ENCODE data around the gene LRRC43.

The LRRC43 gene

GRCh38 chr12:122182887-122183587, at the start of gene LRRC43:
TSS of gene LRRC43 (plus strand) at chr12:122183123. CDS start at chr12:122183145, 22 bp downstream.
- DNase-seq (ENCODE audit: low read depth in 2 of 2, low spot score in 1 of 2) = no peak

DNA sequence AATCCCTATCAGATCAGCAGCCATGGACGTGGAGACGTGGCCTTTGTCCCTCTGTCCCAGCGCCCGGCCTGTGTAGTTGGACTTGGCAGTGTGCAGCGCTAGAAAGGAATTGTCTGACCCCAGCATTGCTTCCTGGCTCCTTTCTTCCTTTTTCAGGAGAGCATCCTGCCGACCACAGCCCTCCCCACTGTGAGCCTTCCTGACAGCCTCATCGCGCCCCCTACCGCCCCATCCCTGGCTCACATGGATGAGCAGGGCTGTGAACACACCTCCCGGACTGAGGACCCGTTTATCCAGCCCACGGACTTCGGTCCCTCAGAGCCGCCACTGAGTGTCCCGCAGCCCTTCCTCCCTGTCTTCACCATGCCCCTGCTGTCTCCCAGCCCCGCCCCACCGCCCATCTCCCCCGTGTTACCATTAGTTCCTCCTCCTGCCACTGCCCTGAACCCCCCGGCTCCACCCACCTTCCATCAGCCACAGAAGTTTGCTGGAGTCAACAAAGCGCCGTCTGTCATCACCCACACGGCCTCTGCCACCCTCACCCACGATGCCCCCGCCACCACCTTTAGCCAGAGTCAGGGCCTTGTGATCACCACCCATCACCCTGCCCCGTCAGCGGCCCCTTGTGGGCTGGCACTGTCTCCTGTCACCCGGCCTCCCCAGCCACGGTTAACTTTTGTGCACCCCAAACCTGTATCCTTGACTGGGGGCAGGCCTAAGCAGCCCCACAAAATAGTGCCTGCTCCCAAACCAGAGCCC, 49.6 kb upstream of the LRRC43 start:
- DNase-seq (ENCODE audit: low read depth in 2 of 2, low spot score in 1 of 2) = no peak

DNA sequence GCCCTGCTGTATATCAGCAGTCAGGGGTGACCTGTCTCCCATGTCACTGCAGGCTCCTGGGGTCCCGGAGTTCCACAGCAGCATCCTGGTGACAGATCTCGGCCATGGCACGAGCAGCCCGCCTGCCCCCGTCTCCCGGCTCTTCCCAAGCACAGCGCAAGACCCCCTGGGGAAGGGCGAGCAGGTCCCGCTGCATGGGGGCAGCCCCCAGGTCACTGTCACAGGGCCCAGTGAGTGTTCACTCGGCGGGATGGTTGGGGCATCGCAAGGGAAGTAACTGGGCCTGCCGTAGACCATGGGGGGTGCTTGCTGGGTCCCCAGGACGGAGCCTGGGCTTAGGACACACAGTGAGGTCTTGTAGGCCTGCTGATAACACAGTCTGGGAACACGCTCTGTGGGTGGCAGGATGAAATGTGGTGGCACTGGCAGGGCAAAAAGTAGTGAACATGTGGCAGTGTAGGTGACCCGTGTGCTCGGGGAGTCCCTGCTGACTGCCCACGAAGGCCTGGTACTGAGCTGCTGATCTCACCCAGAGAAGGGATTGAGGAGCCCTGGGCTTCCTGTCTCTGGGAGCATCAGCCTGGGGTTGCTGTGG, 47.4 kb upstream of the LRRC43 start:
- DNase-seq (ENCODE audit: low read depth in 2 of 2, low spot score in 1 of 2) = no peak

DNA sequence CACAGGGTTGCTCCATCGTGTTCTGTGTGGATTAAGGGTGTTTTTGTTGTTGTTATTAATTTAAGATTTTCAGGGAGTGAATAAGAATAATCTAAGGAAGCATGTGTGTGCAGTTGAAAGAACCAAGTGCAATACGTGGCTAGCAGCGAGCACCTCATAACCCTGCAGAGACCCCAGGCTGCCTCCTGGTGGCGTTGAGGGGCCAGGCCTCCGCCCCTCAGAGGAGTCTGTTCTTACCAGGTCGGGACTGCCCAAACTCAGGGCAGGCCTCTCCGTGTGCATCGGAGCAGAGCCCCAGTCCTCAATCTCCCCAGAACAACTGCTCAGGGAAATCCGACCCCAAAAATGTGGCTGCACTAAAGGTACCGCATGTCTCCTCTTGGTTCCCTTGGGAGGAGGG, 45.7 kb upstream of the LRRC43 start:
- DNase-seq (ENCODE audit: low read depth in 2 of 2, low spot score in 1 of 2) = no peak

DNA sequence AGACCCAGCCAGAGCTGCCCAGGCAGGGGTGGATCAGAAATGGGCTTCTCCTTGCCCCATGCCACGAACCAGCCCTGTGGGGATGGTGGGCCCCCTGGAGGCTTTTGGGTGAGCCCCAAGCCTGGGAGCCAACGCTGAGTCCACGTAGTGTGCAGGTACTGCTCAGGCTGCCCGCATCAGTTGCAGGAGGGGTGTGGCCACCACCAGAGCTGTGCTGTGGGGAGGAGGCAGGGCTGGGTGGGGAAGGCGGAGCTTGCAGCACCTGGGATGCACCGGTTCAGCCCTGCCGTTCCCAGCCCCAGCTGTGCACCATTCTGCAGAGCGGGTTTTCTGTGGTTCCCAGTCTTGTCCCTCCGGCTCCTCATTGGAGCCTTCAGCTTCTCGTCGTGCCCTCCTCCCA, 45.2 kb upstream of the LRRC43 start:
- DNase-seq (ENCODE audit: low read depth in 2 of 2, low spot score in 1 of 2) = no peak

DNA sequence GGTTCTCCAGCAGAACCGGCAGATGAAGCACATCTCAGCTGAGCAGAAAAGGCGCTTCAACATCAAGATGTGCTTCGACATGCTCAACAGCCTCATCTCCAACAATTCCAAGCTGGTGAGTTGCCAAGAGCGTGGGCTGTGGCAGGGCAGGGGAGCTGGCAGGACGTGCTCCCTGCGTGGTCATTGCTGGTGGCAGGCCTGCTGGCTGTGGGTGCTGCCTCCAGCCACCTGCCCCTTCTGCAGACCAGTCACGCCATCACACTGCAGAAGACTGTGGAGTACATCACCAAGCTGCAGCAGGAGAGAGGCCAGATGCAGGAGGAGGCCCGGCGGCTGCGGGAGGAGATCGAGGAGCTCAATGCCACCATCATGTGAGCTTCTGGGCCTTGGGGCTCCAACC, 44.7 kb upstream of the LRRC43 start:
- DNase-seq (ENCODE audit: low read depth in 2 of 2, low spot score in 1 of 2) = no peak

DNA sequence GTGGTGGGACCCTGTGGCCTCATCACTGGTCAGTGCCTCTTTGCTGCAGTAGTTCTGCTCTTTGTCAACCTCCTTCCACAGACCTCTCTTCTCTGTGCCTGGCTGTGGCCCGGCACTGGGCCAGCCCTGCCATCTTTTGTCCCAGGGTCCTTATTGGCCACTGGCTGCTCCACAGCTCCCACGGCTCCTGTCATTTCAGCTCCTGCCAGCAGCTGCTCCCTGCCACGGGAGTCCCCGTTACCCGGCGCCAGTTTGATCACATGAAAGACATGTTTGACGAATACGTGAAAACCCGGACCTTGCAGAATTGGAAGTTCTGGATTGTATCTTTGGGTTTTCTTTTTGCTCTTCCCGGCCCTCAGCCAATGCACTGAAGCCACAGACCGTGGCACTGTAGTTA, 44.3 kb upstream of the LRRC43 start:
- DNase-seq (ENCODE audit: low read depth in 2 of 2, low spot score in 1 of 2) = no peak

DNA sequence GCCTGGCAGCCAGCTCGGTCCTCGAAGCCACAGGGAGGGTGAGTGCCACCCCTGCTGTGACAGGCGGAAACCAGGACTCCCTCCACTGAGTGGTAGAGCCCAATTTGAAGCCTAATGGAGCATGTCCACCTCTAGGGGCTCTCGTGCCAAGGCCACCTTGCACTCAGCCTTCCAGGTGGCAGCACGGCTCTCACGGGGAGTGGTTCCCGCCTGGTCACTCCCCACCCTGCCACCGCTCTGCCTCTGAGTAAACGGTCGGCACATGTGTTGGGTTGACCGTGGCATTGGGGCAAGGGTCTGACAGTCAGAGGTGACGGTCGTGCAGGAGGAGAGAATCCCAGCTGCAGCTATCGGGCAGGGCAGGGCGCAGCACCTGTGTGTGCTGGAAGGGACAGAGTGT, 43.7 kb upstream of the LRRC43 start:
- no peak for DNase-seq (ENCODE audit: low read depth in 2 of 2, low spot score in 1 of 2)

DNA sequence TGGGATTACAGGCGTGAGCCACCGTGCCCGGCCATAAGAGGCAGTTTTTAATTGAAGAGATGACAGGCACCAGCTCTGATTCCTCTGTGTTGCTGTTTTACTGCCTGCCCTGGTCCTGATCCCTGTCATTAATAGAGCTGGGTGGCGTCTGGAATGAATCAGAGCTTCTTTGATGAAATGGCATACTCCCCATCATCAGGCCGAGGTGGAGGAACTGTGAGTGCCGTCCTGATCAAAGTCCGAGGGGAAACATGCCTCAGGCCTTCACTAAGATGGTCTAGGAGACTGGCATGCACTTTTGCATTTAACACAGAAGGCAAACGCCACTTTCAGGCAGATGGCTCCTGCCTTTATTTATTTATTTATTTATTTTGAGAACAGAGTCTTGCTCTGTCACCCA, 43.0 kb upstream of the LRRC43 start:
- no peak for DNase-seq (ENCODE audit: low read depth in 2 of 2, low spot score in 1 of 2)

GRCh38 chr12:122140467-122141257, 42.3 kb upstream of the LRRC43 start:
- DNase-seq (ENCODE audit: low read depth in 2 of 2, low spot score in 1 of 2) = no peak

DNA sequence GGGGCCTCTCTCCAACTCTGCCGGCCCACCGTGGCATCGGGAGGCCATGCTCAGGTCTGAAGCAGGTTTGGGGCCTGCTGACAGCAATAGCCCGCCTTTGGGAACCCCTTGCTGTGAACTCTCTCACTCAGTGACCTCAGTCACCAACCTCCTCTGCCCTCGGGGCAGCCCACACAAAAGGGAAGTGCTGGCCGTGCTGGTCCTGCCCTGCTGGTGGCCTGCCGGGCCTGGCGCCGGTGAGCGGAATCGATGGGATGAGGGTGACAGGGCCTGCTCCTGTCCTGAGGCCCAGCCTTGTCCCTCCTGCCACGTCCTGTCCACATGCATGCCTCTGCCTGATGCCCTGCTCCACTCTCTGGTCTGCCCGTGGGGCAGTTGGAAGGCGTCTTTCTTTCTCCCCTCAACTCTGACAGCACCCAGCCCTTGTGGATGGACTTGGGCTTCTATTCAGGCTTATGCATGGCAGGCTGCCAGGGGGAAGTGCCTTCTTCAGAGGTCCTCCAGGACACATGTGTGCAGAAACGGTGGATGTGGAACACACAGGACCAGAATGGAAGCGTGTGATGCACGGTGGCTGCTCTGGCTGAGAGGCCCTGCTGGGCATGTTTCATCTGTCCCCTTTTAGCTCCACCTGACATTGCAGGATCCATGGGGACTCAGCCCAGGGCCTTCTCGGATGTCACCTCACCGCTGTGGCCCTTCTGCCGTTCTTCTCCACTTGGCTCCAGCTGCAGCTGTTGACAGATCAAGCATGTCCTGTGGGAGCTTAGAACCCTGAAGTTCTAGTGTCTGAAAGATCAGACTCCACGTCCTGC, 40.8 kb upstream of the LRRC43 start:
- DNase-seq (ENCODE audit: low read depth in 2 of 2, low spot score in 1 of 2) = no peak

GRCh38 chr12:122142857-122143256, 40.1 kb upstream of the LRRC43 start:
- no peak for DNase-seq (ENCODE audit: low read depth in 2 of 2, low spot score in 1 of 2)

GRCh38 chr12:122144885-122145284, 38.0 kb upstream of the LRRC43 start:
- no peak for DNase-seq (ENCODE audit: low read depth in 2 of 2, low spot score in 1 of 2)

- no peak for DNase-seq (ENCODE audit: low read depth in 2 of 2, low spot score in 1 of 2)
These were observed 37.2 kb upstream of the LRRC43 start for GRCh38 chr12:122145505-122146330.

GRCh38 chr12:122147514-122148290, 35.2 kb upstream of the LRRC43 start:
- DNase-seq (ENCODE audit: low read depth in 2 of 2, low spot score in 1 of 2) = no peak

DNA sequence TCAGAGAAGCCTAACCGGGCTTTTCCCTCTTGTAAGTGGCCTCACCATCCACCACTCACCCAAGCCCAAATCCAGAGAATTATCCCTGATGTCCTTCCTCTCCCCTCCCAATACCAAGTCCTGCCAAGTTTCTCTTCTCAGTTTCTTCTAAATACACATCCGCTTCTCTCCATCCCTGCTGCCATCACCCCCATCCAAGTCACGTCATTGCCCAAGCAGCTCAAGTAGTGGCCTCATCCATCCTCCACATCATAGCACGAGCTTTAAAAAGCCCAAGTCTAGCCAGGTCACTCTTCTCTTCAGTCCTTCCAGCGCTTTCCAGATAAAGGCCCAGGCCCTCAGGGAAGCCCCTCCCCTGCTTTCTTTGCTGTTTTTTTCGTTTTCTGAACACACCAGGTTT, 34.3 kb upstream of the LRRC43 start:
- no peak for DNase-seq (ENCODE audit: low read depth in 2 of 2, low spot score in 1 of 2)

DNA sequence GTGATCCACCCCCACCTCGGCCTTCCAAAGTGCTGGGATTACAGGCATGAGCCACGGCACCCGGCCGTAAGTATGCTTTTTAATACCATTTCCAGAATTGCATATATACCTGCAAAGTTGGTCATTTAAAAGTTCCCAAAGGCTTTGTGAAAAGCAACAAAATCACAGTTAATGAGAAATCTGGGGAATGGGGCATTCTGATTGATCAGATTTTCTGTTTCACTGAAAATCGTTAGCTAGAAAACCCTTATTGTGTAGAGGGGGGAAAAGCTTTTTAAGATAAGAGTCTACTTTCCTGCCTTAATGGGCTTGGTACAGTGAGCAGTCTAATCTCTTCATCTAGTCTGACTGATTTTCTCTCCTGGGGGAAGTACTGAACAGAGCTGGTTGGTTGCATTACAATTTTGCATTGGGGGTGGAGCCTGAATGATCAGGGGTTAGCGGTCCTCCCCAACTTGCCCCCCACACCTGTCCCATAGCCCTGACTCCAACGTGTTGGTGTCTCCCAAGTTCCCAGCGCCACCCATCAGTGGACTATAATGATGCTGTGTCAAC, 32.7 kb upstream of the LRRC43 start:
- DNase-seq (ENCODE audit: low read depth in 2 of 2, low spot score in 1 of 2) = no peak

DNA sequence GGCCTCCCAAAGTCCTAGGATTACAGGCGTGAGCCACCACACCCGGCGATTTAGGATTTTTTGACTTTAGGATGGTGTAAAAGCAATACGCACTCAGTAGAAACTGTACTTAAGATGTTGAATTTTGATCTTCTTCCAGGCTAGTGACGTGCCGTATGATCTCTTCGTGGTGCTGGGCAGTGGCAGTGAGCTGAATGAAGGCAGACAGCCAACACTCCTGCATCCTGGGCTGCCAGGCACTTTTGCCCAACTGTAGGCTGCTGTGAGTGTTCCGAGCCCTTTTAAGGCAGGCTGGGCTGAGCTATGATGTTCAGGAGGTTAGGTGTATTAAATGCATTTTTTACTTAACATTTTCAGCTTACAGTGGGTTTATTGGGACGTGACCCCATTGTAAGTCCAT, 30.2 kb upstream of the LRRC43 start:
- DNase-seq (ENCODE audit: low read depth in 2 of 2, low spot score in 1 of 2) = no peak

GRCh38 chr12:122155705-122156104, 27.2 kb upstream of the LRRC43 start:
- no peak for DNase-seq (ENCODE audit: low read depth in 2 of 2, low spot score in 1 of 2)
